HG02938 (cell line): ENCODE data around the gene NFS1.
"Not testable (repeated sequence)": the region's sequence is repeated elsewhere in the genome, so short reads cannot be mapped to it uniquely, and the experiment has no call there.

Source experiments
- ATAC-seq: cut with Tn5 transposase; IDR thresholded peaks from one replicate; pipeline ENCODE4 v1.9.1; 2021; ENCODE audit warnings: mild to moderate bottlenecking, moderate library complexity; ENCODE audit not compliant: unreplicated experiment

Gene NFS1

GRCh38 chr20:35699127-35699956, at the start of gene NFS1, which contains the start of gene ROMO1:
Gene NFS1 (minus strand): TSS chr20:35699352. CDS start chr20:35699288, 64 bp downstream.
Gene ROMO1 (plus strand): TSS chr20:35699405. CDS start chr20:35699633, 228 bp downstream.
- ATAC-seq: peak; percentile 76

- not testable (repeated sequence) for ATAC-seq
Observed at GRCh38 chr20:35744492-35744841, 45.3 kb upstream of the NFS1 start.

- ATAC-seq: no peak
Observed at GRCh38 chr20:35743693-35744491, 44.7 kb upstream of the NFS1 start.

- ATAC-seq: no peak
Observed at GRCh38 chr20:35742741-35743523, 43.8 kb upstream of the NFS1 start.

GRCh38 chr20:35741892-35742740, 43.0 kb upstream of the NFS1 start, which contains the start of gene RBM39:
Gene RBM39 (minus strand): TSS chr20:35742260. CDS start chr20:35740874, 1,386 bp downstream.
- peak; percentile 84 for ATAC-seq

- no peak for ATAC-seq
Observed at GRCh38 chr20:35739294-35740163, 40.4 kb upstream of the NFS1 start.

- no peak for ATAC-seq
Observed at GRCh38 chr20:35738410-35739179, 39.4 kb upstream of the NFS1 start.

- ATAC-seq: no peak
Observed at GRCh38 chr20:35737865-35738333, 38.7 kb upstream of the NFS1 start.

- ATAC-seq: no peak
Observed at GRCh38 chr20:35735826-35736470, 36.8 kb upstream of the NFS1 start.

GRCh38 chr20:35734777-35735649, 35.9 kb upstream of the NFS1 start:
- no peak for ATAC-seq

- no peak for ATAC-seq
Observed at GRCh38 chr20:35734374-35734773, 35.2 kb upstream of the NFS1 start.

GRCh38 chr20:35732644-35732982, 33.5 kb upstream of the NFS1 start:
- no peak for ATAC-seq

GRCh38 chr20:35731862-35732643, 32.9 kb upstream of the NFS1 start:
- ATAC-seq: no peak

- ATAC-seq: no peak
Observed at GRCh38 chr20:35731469-35731788, 32.3 kb upstream of the NFS1 start.

GRCh38 chr20:35730583-35731468, 31.7 kb upstream of the NFS1 start:
- ATAC-seq: no peak
